GM12878 (cell line): ENCODE measurements around the gene ZNF692. TPM values are rescaled to one million over a fixed set of nuclear protein-coding genes. Genes with fewer than 3 reads are reported as not detected.

Source experiments
- BHLHE40 ChIP-seq, 2 experiments: fragments of 450-650 bp in 1 of 2; IDR thresholded peaks; 2 replicates each; pipeline ENCODE4 v1.6.1; 2011 to 2017; ENCODE audit warnings: low read depth in 2 of 2, borderline replicate concordance in 1 of 2, improper control_type of control experiment in 1 of 2, low read length in 1 of 2, mild to moderate bottlenecking in 1 of 2
- EZH2 ChIP-seq: IDR thresholded peaks from 2 replicates; pipeline ENCODE4 v1.6.1; 2012; ENCODE audit warnings: low read depth, mild to moderate bottlenecking, control low read depth, inconsistent platforms, low read length, borderline replicate concordance; ENCODE audit not compliant: control insufficient read depth
- IKZF1 ChIP-seq: fragments of 450-650 bp; conservative IDR thresholded peaks from 2 replicates; pipeline ENCODE4 v1.6.1; 2017; ENCODE audit warnings: antibody characterized with exemption, mild to moderate bottlenecking
- IKZF2 ChIP-seq, 2 experiments: fragments of 450-650 bp; IDR thresholded peaks; 2 replicates each; pipeline ENCODE4 v1.6.1; 2017; ENCODE audit warnings: mild to moderate bottlenecking in 2 of 2, moderate library complexity in 2 of 2
- KAT2A ChIP-seq: conservative IDR thresholded peaks from 2 replicates; pipeline ENCODE4 v1.6.1; 2011; ENCODE audit warnings: low read depth, low read length; ENCODE audit not compliant: control insufficient read depth
- MYC ChIP-seq: IDR thresholded peaks from 2 replicates; pipeline ENCODE4 v1.6.1; 2011; ENCODE audit warnings: mild to moderate bottlenecking, low read length, moderate library complexity, inconsistent platforms; ENCODE audit not compliant: insufficient read depth, insufficient replicate concordance, insufficient read length, severe bottlenecking
- ZNF217 ChIP-seq: fragments of 450-650 bp; IDR thresholded peaks from 2 replicates; pipeline ENCODE4 v1.6.1; 2017; ENCODE audit warnings: antibody characterized with exemption, mild to moderate bottlenecking
- polyA plus RNA-seq, 11 experiments: library from polyadenylated mRNA; depleted of rRNA in 4 of 11; unstranded in 6 of 11; stranded (reverse) in 5 of 11; fragments of >200 nt; fragmentation: Nextera tagmentation in 4 of 11; fragmentation: Illumina TruSeq in 1 of 11; extraction: Ambion mirVana in 4 of 11; extraction: Trizol in 1 of 11; gene quantifications; 1 replicate in 1 of 11; 2 replicates in 10 of 11; pipeline versions ENCODE4 v1.2.1 to v1.2.3, GENCODE V29; 2011 to 2016; ENCODE audit warnings: inconsistent platforms in 2 of 11, missing spikeins in 2 of 11, low read depth in 1 of 11
- total RNA-seq, 4 experiments: library from RNA; depleted of rRNA in 3 of 4; stranded (reverse); fragments of >200 nt in 3 of 4; fragmentation: Illumina TruSeq in 1 of 4; extraction: Trizol in 1 of 4; gene quantifications; 2 replicates each; pipeline versions ENCODE4 v1.2.1 to v1.2.3, GENCODE V29; 2013 to 2021
- TF ChIP-seq, protein P1 (sequence below): IDR thresholded peaks from 2 replicates; pipeline ENCODE4 v1.6.1; 2012; ENCODE audit warnings: low read length, inconsistent platforms
- TF ChIP-seq, protein P2 (sequence below): fragments of 450-650 bp; IDR thresholded peaks from 2 replicates; pipeline ENCODE4 v1.6.1; 2017; ENCODE audit warnings: mild to moderate bottlenecking, low read depth, inconsistent platforms; ENCODE audit not compliant: poor library complexity, severe bottlenecking
- TF ChIP-seq, protein P3 (sequence below): fragments of 450-650 bp; IDR thresholded peaks from 2 replicates; pipeline ENCODE4 v1.6.1; 2017; ENCODE audit warnings: low read depth, mild to moderate bottlenecking, moderate library complexity
- TF ChIP-seq, protein P4 (sequence below): fragments of 450-650 bp; IDR thresholded peaks from 2 replicates; pipeline ENCODE4 v1.6.1; 2017; ENCODE audit warnings: borderline replicate concordance
- TF ChIP-seq, protein P5 (sequence below): IDR thresholded peaks from 2 replicates; pipeline ENCODE4 v1.6.1; 2012; ENCODE audit warnings: mild to moderate bottlenecking, low read depth, low read length

ZNF692 gene
- total and polyA plus RNA-seq, 10 of the 15 experiments (the other 5 are each of a cell fraction or from before 2014, with no cell fraction given) = 5.3 to 76.6 (median 36.9) TPM

DNA sequence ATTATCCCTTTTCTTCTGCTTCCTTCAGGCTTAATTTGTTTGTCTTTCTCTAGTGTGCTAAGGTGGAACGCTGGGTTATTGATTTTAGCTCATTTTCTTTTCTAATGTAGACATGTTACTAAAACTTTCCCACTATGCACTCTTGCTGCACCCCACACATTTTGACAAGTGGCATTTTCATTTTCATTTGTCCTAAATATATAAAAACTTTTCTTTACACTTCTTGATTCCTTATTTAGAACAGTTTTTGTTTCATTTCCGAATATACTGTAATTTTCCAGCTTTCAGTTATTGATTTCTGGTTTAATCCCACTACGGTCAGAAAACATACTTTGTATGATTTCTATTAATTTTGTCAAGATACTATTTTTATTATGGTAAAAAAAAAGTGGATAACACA lies 58.4 kb downstream of the ZNF692 start (continued):
- TF ChIP-seq EZH2 (no peak), IKZF2 (IDR thresholded peaks at IDR 0.05) (peak; percentile 31 to 37; a peak in 2 of 4 replicates), IKZF1 (0 out of 2 replicates have a peak, but pooled peaks have one; percentile 19), MYC (no peak), ZNF217 (no peak), KAT2A (no peak), BHLHE40 (IDR thresholded peaks at IDR 0.05; ENCODE audit: borderline replicate concordance in 1 of 2, low read depth in 2 of 2, low read length in 1 of 2) (no peak)
- TF ChIP-seq, protein P1, sequence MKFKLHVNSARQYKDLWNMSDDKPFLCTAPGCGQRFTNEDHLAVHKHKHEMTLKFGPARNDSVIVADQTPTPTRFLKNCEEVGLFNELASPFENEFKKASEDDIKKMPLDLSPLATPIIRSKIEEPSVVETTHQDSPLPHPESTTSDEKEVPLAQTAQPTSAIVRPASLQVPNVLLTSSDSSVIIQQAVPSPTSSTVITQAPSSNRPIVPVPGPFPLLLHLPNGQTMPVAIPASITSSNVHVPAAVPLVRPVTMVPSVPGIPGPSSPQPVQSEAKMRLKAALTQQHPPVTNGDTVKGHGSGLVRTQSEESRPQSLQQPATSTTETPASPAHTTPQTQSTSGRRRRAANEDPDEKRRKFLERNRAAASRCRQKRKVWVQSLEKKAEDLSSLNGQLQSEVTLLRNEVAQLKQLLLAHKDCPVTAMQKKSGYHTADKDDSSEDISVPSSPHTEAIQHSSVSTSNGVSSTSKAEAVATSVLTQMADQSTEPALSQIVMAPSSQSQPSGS = 0 out of 2 replicates have a peak, but pooled peaks have one; percentile 17
- TF ChIP-seq, protein P2, sequence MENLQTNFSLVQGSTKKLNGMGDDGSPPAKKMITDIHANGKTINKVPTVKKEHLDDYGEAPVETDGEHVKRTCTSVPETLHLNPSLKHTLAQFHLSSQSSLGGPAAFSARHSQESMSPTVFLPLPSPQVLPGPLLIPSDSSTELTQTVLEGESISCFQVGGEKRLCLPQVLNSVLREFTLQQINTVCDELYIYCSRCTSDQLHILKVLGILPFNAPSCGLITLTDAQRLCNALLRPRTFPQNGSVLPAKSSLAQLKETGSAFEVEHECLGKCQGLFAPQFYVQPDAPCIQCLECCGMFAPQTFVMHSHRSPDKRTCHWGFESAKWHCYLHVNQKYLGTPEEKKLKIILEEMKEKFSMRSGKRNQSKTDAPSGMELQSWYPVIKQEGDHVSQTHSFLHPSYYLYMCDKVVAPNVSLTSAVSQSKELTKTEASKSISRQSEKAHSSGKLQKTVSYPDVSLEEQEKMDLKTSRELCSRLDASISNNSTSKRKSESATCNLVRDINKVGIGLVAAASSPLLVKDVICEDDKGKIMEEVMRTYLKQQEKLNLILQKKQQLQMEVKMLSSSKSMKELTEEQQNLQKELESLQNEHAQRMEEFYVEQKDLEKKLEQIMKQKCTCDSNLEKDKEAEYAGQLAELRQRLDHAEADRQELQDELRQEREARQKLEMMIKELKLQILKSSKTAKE = no peak
- TF ChIP-seq, protein P3, sequence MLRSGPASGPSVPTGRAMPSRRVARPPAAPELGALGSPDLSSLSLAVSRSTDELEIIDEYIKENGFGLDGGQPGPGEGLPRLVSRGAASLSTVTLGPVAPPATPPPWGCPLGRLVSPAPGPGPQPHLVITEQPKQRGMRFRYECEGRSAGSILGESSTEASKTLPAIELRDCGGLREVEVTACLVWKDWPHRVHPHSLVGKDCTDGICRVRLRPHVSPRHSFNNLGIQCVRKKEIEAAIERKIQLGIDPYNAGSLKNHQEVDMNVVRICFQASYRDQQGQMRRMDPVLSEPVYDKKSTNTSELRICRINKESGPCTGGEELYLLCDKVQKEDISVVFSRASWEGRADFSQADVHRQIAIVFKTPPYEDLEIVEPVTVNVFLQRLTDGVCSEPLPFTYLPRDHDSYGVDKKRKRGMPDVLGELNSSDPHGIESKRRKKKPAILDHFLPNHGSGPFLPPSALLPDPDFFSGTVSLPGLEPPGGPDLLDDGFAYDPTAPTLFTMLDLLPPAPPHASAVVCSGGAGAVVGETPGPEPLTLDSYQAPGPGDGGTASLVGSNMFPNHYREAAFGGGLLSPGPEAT = peak; percentile 40; the same call in 1 of the 2 replicates
- TF ChIP-seq, protein P4, sequence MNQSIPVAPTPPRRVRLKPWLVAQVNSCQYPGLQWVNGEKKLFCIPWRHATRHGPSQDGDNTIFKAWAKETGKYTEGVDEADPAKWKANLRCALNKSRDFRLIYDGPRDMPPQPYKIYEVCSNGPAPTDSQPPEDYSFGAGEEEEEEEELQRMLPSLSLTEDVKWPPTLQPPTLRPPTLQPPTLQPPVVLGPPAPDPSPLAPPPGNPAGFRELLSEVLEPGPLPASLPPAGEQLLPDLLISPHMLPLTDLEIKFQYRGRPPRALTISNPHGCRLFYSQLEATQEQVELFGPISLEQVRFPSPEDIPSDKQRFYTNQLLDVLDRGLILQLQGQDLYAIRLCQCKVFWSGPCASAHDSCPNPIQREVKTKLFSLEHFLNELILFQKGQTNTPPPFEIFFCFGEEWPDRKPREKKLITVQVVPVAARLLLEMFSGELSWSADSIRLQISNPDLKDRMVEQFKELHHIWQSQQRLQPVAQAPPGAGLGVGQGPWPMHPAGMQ = no peak
- TF ChIP-seq, protein P5, sequence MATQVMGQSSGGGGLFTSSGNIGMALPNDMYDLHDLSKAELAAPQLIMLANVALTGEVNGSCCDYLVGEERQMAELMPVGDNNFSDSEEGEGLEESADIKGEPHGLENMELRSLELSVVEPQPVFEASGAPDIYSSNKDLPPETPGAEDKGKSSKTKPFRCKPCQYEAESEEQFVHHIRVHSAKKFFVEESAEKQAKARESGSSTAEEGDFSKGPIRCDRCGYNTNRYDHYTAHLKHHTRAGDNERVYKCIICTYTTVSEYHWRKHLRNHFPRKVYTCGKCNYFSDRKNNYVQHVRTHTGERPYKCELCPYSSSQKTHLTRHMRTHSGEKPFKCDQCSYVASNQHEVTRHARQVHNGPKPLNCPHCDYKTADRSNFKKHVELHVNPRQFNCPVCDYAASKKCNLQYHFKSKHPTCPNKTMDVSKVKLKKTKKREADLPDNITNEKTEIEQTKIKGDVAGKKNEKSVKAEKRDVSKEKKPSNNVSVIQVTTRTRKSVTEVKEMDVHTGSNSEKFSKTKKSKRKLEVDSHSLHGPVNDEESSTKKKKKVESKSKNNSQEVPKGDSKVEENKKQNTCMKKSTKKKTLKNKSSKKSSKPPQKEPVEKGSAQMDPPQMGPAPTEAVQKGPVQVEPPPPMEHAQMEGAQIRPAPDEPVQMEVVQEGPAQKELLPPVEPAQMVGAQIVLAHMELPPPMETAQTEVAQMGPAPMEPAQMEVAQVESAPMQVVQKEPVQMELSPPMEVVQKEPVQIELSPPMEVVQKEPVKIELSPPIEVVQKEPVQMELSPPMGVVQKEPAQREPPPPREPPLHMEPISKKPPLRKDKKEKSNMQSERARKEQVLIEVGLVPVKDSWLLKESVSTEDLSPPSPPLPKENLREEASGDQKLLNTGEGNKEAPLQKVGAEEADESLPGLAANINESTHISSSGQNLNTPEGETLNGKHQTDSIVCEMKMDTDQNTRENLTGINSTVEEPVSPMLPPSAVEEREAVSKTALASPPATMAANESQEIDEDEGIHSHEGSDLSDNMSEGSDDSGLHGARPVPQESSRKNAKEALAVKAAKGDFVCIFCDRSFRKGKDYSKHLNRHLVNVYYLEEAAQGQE = no peak
- TF ChIP-seq, all 136 proteins: peak for 8
